GM12878 (cell line): Measurements from ENCODE around the gene PGRMC1. TPM values are rescaled to one million over a fixed set of nuclear protein-coding genes. Genes with fewer than 3 reads are reported as not detected.

Experiments
- ATAC-seq: fragments of 200-7000 bp; cut with Tn5 transposase; 3 replicates; pipeline ENCODE4 v1.9.1; 2020; ENCODE audit warnings: mild to moderate bottlenecking, moderate library complexity
- BruUV-seq: library from RNA; stranded (reverse); fragments of 400-500 nt; replicated peaks from 2 replicates; lab custom pipeline; 2021; lab: Mats Ljungman, UMichigan
- CTCF ChIA-PET: fragments of 300-600 bp; sonication (Branson Sonifier 250); formaldehyde crosslinking; extraction: SDS; loops from one replicate; lab custom pipeline; 2021; ENCODE audit warnings: inconsistent platforms; lab: Yijun Ruan, JAX
- POLR2A ChIA-PET: fragments of 350-600 bp; formaldehyde crosslinking; extraction: SDS; loops from one replicate; lab custom pipeline; 2021; ENCODE audit warnings: inconsistent platforms; lab: Charles Lee
- RAD21 ChIA-PET: fragments of 300-600 bp; sonication (Branson Sonifier 250); formaldehyde crosslinking; loops from one replicate; lab custom pipeline; 2023; ENCODE audit warnings: antibody characterized with exemption; ENCODE audit not compliant: unreplicated experiment; lab: Charles Lee
- SMC1A ChIA-PET: fragments of 300-600 bp; sonication (Branson Sonifier 250); formaldehyde crosslinking; loops from one replicate; lab custom pipeline; 2023; ENCODE audit not compliant: unreplicated experiment, uncharacterized antibody; lab: Charles Lee
- DNase-seq: peaks from one replicate; pipeline ENCODE4 v3.0.0-alpha.2; 2011; ENCODE audit warnings: low read depth, low spot score
- FAIRE-seq: peaks from 3 replicates; lab custom pipeline; 2011; peaks lifted over from hg19 to GRCh38; lab: Jason Lieb, UNC
- H2AFZ ChIP-seq: 2 replicates; pipeline ENCODE4 v1.6.0; 2011; ENCODE audit warnings: low read depth, low read length, control low read depth; ENCODE audit not compliant: control insufficient read depth
- H3K27ac ChIP-seq: 2 replicates; pipeline ENCODE4 v1.5.1; 2011; ENCODE audit warnings: control low read depth; ENCODE audit not compliant: control insufficient read depth, insufficient read depth
- H3K27me3 ChIP-seq, 2 experiments: replicated peaks in 1 of 2; 2 replicates each; pipeline versions ENCODE4 v1.6.0 to v1.6.1; 2011; ENCODE audit warnings: low read length in 1 of 2; ENCODE audit not compliant: control insufficient read depth in 2 of 2, insufficient read depth in 2 of 2
- H3K36me3 ChIP-seq, 2 experiments: 2 replicates each; pipeline ENCODE4 v1.5.1; 2011; ENCODE audit warnings: low read length in 1 of 2; ENCODE audit not compliant: control insufficient read depth in 2 of 2, insufficient read depth in 2 of 2
- H3K4me1 ChIP-seq: 2 replicates; pipeline ENCODE4 v1.6.1; 2011; ENCODE audit warnings: mild to moderate bottlenecking, low read length, moderate library complexity, mixed read lengths; ENCODE audit not compliant: control insufficient read depth, insufficient read depth
- H3K4me2 ChIP-seq: 2 replicates; pipeline ENCODE4 v1.6.0; 2011; ENCODE audit warnings: control low read depth; ENCODE audit not compliant: control insufficient read depth, insufficient read depth
- H3K4me3 ChIP-seq: fragments of 200-600 bp; sonication (generic); 2 replicates; pipeline ENCODE4 v1.5.1; 2016
- H3K79me2 ChIP-seq: 2 replicates; pipeline ENCODE4 v1.6.0; 2011; ENCODE audit warnings: low read length; ENCODE audit not compliant: control insufficient read depth, insufficient read depth
- H3K9ac ChIP-seq: 2 replicates; pipeline ENCODE4 v1.8.0; 2011; ENCODE audit warnings: low read length, control low read depth, mixed read lengths; ENCODE audit not compliant: control insufficient read depth, insufficient read depth
- H3K9me3 ChIP-seq: replicated peaks from 3 replicates; pipeline ENCODE4 v1.5.1; 2011; ENCODE audit warnings: mild to moderate bottlenecking, low read length; ENCODE audit not compliant: control insufficient read depth, insufficient read depth
- H4K20me1 ChIP-seq: 2 replicates; pipeline ENCODE4 v1.6.0; 2011; ENCODE audit not compliant: control insufficient read depth, insufficient read depth
- BMI1 ChIP-seq: fragments of 450-650 bp; IDR thresholded peaks from 2 replicates; pipeline ENCODE4 v1.6.1; 2016; ENCODE audit warnings: mild to moderate bottlenecking, moderate library complexity, borderline replicate concordance
- BRCA1 ChIP-seq: IDR thresholded peaks from 2 replicates; pipeline ENCODE4 v1.6.1; 2011; ENCODE audit warnings: low read depth, low read length, improper control_type of control experiment
- DPF2 ChIP-seq: fragments of 450-650 bp; IDR thresholded peaks from 2 replicates; pipeline ENCODE4 v1.6.1; 2017; ENCODE audit warnings: mild to moderate bottlenecking
- FOXM1 ChIP-seq: IDR thresholded peaks from 2 replicates; pipeline ENCODE4 v1.6.1; 2012; ENCODE audit warnings: low read depth, mild to moderate bottlenecking, inconsistent platforms, low read length, moderate library complexity
- LARP7 ChIP-seq: fragments of 450-650 bp; IDR thresholded peaks from 2 replicates; pipeline ENCODE4 v1.6.1; 2017; ENCODE audit warnings: mild to moderate bottlenecking
- NFIC ChIP-seq: IDR thresholded peaks from 2 replicates; pipeline ENCODE4 v1.6.1; 2012; ENCODE audit warnings: low read depth, mild to moderate bottlenecking, inconsistent platforms, low read length, moderate library complexity
- NFYB ChIP-seq: IDR thresholded peaks from 2 replicates; pipeline ENCODE4 v1.6.1; 2011; ENCODE audit warnings: low read depth, mild to moderate bottlenecking, low read length, improper control_type of control experiment, moderate library complexity; ENCODE audit not compliant: insufficient read depth
- SMAD1 ChIP-seq: fragments of 450-650 bp; IDR thresholded peaks from 2 replicates; pipeline ENCODE4 v1.6.1; 2018; ENCODE audit warnings: mild to moderate bottlenecking, low read depth; ENCODE audit not compliant: partially characterized antibody
- YBX1 ChIP-seq: fragments of 450-650 bp; IDR thresholded peaks from 2 replicates; pipeline ENCODE4 v1.6.1; 2016; ENCODE audit warnings: antibody characterized with exemption
- whole genome bisulfite sequencing: methylation state at CpG from one replicate; pipeline ENCODE4 v1.1.6; 2016; ENCODE audit warnings: low lambda C conversion rate; ENCODE audit not compliant: insufficient replicate concordance, insufficient coverage; ENCODE audit errors: missing lambda C conversion rate; 5-methylcytosine and 5-hydroxymethylcytosine counted together
- in situ Hi-C: fragments of 300-500 bp; cut with MboI; formaldehyde crosslinking; loops from 9 replicates; pipeline ENCODE4 v1.14.3; 2018; ENCODE audit warnings: mixed read lengths
- intact Hi-C: fragments of 100-400 bp; cut with micrococcal nuclease; formaldehyde crosslinking; loops from one replicate; pipeline ENCODE4 v1.14.2; 2022; ENCODE audit not compliant: unreplicated experiment
- polyA plus RNA-seq, 11 experiments: library from polyadenylated mRNA; depleted of rRNA in 4 of 11; unstranded in 6 of 11; stranded (reverse) in 5 of 11; fragments of >200 nt; fragmentation: Nextera tagmentation in 4 of 11; fragmentation: Illumina TruSeq in 1 of 11; extraction: Ambion mirVana in 4 of 11; extraction: Trizol in 1 of 11; gene quantifications; 1 replicate in 1 of 11; 2 replicates in 10 of 11; pipeline versions ENCODE4 v1.2.1 to v1.2.3, GENCODE V29; 2011 to 2016; ENCODE audit warnings: inconsistent platforms in 2 of 11, missing spikeins in 2 of 11, low read depth in 1 of 11
- total RNA-seq, 4 experiments: library from RNA; depleted of rRNA in 3 of 4; stranded (reverse); fragments of >200 nt in 3 of 4; fragmentation: Illumina TruSeq in 1 of 4; extraction: Trizol in 1 of 4; gene quantifications; 2 replicates each; pipeline versions ENCODE4 v1.2.1 to v1.2.3, GENCODE V29; 2013 to 2021
- TF ChIP-seq, protein P1 (sequence below): fragments of 450-650 bp; formaldehyde crosslinking; IDR thresholded peaks from 2 replicates; pipeline ENCODE4 v1.5.0; 2022; ENCODE audit warnings: mild to moderate bottlenecking, missing genetic modification characterization

Gene PGRMC1
- total and polyA plus RNA-seq, 10 of the 15 experiments (the other 5 are each of a cell fraction or from before 2014, with no cell fraction given): 13.6 to 60.9 (median 43.3) TPM

DNA sequence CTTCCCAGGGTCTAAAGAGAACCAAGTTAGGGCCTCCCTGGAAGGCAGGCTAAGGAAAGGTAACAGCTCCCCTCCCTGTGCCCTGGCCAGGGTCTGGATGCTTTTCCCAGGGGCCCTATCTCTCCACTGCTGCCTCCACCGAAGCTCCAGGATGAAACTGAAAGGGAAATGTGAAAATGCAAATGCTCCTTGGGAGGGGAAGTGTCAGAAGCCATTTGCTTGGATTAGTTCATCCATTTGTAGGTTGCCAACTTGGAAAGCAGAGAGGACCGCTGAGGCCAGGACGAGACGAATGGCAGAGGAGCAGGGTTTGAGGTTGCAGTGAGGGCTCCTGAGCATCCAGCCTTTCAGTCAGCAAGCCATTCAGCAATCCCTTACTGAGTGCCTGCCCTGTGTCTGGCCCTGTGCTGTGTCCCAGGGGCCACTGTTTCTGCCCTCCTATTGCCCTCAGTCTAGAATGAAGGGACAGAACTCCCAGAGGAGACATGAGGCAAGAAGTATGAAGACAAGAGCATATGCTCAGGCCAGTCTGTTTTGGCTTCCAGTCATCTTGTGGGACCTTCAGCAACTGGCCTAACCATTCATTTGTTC is 45.9 kb upstream of the PGRMC1 start:
- SMC1A ChIA-PET: no interaction called here

More for the DNA sequence above, 45.9 kb upstream of the PGRMC1 start:
- WGBS: 34% methylated on average over 4 of the region's 4 CpGs
- DNase-seq: no peak
- Histone ChIP-seq H2AFZ (no peak overlapping the region), H3K79me2 (no peaks in the 10 kb centered on the region), H3K9me3 (no peaks in the 10 kb centered on the region), H3K27me3 (no peaks in the 10 kb centered on the region), H3K27ac (no peak overlapping the region), H3K9ac (no peak overlapping the region), H3K4me2 (no peak overlapping the region)
- RAD21 ChIA-PET: no interaction called here
- no TSS peak for BruUV-seq
- in situ Hi-C loops: no loop called here
- TF ChIP-seq, protein P1, sequence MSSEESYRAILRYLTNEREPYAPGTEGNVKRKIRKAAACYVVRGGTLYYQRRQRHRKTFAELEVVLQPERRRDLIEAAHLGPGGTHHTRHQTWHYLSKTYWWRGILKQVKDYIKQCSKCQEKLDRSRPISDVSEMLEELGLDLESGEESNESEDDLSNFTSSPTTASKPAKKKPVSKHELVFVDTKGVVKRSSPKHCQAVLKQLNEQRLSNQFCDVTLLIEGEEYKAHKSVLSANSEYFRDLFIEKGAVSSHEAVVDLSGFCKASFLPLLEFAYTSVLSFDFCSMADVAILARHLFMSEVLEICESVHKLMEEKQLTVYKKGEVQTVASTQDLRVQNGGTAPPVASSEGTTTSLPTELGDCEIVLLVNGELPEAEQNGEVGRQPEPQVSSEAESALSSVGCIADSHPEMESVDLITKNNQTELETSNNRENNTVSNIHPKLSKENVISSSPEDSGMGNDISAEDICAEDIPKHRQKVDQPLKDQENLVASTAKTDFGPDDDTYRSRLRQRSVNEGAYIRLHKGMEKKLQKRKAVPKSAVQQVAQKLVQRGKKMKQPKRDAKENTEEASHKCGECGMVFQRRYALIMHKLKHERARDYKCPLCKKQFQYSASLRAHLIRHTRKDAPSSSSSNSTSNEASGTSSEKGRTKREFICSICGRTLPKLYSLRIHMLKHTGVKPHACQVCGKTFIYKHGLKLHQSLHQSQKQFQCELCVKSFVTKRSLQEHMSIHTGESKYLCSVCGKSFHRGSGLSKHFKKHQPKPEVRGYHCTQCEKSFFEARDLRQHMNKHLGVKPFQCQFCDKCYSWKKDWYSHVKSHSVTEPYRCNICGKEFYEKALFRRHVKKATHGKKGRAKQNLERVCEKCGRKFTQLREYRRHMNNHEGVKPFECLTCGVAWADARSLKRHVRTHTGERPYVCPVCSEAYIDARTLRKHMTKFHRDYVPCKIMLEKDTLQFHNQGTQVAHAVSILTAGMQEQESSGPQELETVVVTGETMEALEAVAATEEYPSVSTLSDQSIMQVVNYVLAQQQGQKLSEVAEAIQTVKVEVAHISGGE (CRISPR knock-in tag): no peak
- TF ChIP-seq SMAD1 (no peak), LARP7 (no peak), FOXM1 (no peak), NFYB (no peak), BMI1 (no peak), YBX1 (no peak), DPF2 (no peak), NFIC (no peak), BRCA1 (no peak)
- TF ChIP-seq, all 136 proteins: peak for 0
- intact Hi-C loops: no loop called here
- ATAC-seq (no peak), FAIRE-seq (no peak)
- H4K20me1 ChIP-seq: no peaks in the 10 kb centered on the region
- no peaks in the 10 kb centered on the region for H3K4me1 ChIP-seq
- no peak overlapping the region for H3K4me3 ChIP-seq
- no peaks in the 10 kb centered on the region for H3K36me3 ChIP-seq
- ChIA-PET POLR2A (no interaction called here), CTCF (no interaction called here)
